Measurements from ENCODE around the gene BZW2. TPM values are rescaled to one million over a fixed set of nuclear protein-coding genes. Genes with fewer than 3 reads are reported as not detected.

Gene BZW2
- total RNA-seq, 6 experiments from 2014 or later = 9.6 to 25.3 (median 12.1) TPM

GRCh38 chr7:16638282-16639280 lies 7.4 kb upstream of the BZW2 start:
- TF ChIP-seq POLR2A (IDR thresholded peaks at IDR 0.05) = no peak
- intact Hi-C loops (cut with DNase I) = no loop called here
- H3K4me1 ChIP-seq = peaks cover 0 to 18% (median under 1%) of the 10 kb centered on the region in 4 donors
- ATAC-seq (peak; percentile 30 to 78 (median 52)), DNase-seq (no peak)
- no peak overlapping the region for H3K27ac ChIP-seq
- 69% methylated on average over 7 of the region's 7 CpGs for WGBS (ENCODE audit: insufficient coverage, low coverage, low lambda C conversion rate, missing lambda C conversion rate)
- H3K9me3 ChIP-seq = no peaks in the 10 kb centered on the region
- H3K4me3 ChIP-seq = no peak overlapping the region
- H3K27me3 ChIP-seq = no peaks in the 10 kb centered on the region
- no peaks in the 10 kb centered on the region for H3K36me3 ChIP-seq

- ATAC-seq = no peak
- peak overlapping the region; percentile 72 to 96 (median 95) for H3K4me3 ChIP-seq
- H3K27ac ChIP-seq = peak overlapping the region in 2 of 3 donors; percentile 81 to 98
- no peak for DNase-seq
- 36% methylated on average over 4 of the region's 4 CpGs for WGBS (ENCODE audit: insufficient coverage, low coverage, low lambda C conversion rate, missing lambda C conversion rate)
- H3K9me3 ChIP-seq = no peaks in the 10 kb centered on the region
- H3K4me1 ChIP-seq = peaks cover 0 to 8% (median 4%) of the 10 kb centered on the region in 4 donors
- H3K27me3 ChIP-seq = no peaks in the 10 kb centered on the region
- H3K36me3 ChIP-seq = no peaks in the 10 kb centered on the region
- TF ChIP-seq POLR2A (IDR thresholded peaks at IDR 0.05) (no peak), CTCF (IDR thresholded peaks at IDR 0.05) (no peak)
- intact Hi-C loops (cut with DNase I) = no loop called here
Measured at GRCh38 chr7:16644157-16644556, 1.8 kb upstream of the BZW2 start.

- Histone ChIP-seq H3K27me3 (no peaks in the 10 kb centered on the region), H3K36me3 (no peaks in the 10 kb centered on the region), H3K4me1 (peaks cover 0 to 8% (median 4%) of the 10 kb centered on the region in 4 donors), H3K4me3 (peak overlapping the region; percentile 72 to 96 (median 95)), H3K9me3 (no peaks in the 10 kb centered on the region), H3K27ac (peak overlapping the region; percentile 81 to 98 (median 98))
- under 1% methylated on average over 47 of the region's 57 CpGs for whole genome bisulfite sequencing (ENCODE audit: insufficient coverage, low coverage, low lambda C conversion rate, missing lambda C conversion rate)
- ATAC-seq (peak; percentile 30 to 53 (median 46)), DNase-seq (peak; percentile 63 to 75 (median 64))
- TF ChIP-seq POLR2A (IDR thresholded peaks at IDR 0.05) (no peak), CTCF (IDR thresholded peaks at IDR 0.05) (no peak)
- intact Hi-C loops (cut with DNase I) = no loop called here
Measured at GRCh38 chr7:16644636-16645592, 1.1 kb upstream of the BZW2 start.

- DNase-seq = peak in 1 of 3 donors; percentile 51
- WGBS (ENCODE audit: insufficient coverage, low coverage, low lambda C conversion rate, missing lambda C conversion rate) = 7% methylated on average over 4 of the region's 29 CpGs
- intact Hi-C loops (cut with DNase I) = no loop called here
Measured at GRCh38 chr7:16646472-16647072, 591 bp downstream of the BZW2 start.

More at GRCh38 chr7:16646472-16647072, 591 bp downstream of the BZW2 start:
- H3K4me3 ChIP-seq = peak overlapping the region; percentile 88 to 96 (median 95)
- ATAC-seq = peak; percentile 0 to 14 (median 3)
- no peaks in the 10 kb centered on the region for H3K36me3 ChIP-seq
- no peak for TF ChIP-seq CTCF (IDR thresholded peaks at IDR 0.05)
- TF ChIP-seq POLR2A (IDR thresholded peaks at IDR 0.05) = no peak
- H3K9me3 ChIP-seq = no peaks in the 10 kb centered on the region
- peaks cover 0 to 8% (median 4%) of the 10 kb centered on the region in 4 donors for H3K4me1 ChIP-seq
- no peaks in the 10 kb centered on the region for H3K27me3 ChIP-seq
- peak overlapping the region; percentile 81 to 98 (median 98) for H3K27ac ChIP-seq

Data from right lobe of liver (tissue), 6 donors.